Upper lobe of left lung (tissue), 6 donors: ENCODE measurements around the gene DCTN4. TPM values are rescaled to one million over a fixed set of nuclear protein-coding genes. Genes with fewer than 3 reads are reported as not detected.
A peak's percentile ranks its signal among the peaks of the same experiment; 100 is the strongest.

Experiments
- ATAC-seq, 2 donors: fragments of 200-7000 bp; cut with Tn5 transposase; one replicate each; pipeline ENCODE4 v1.9.1; 2022; ENCODE audit warnings: mild to moderate bottlenecking in 2 of 2, moderate library complexity in 2 of 2; ENCODE audit not compliant: low FRiP score in 2 of 2
- DNase-seq, 2 donors: peaks; one replicate each; pipeline ENCODE4 v3.0.0-alpha.2; 2019 to 2020
- H3K27ac ChIP-seq, 4 donors: fragments of 200-600 bp; sonication (generic); one replicate each; pipeline ENCODE4 v1.5.1; 2016 to 2019
- H3K27me3 ChIP-seq, 4 donors: fragments of 200-600 bp; sonication (generic); one replicate each; pipeline ENCODE4 v1.5.1; 2017 to 2019
- H3K36me3 ChIP-seq, 4 donors: fragments of 200-600 bp; sonication (generic); one replicate each; pipeline ENCODE4 v1.5.1; 2016 to 2019
- H3K4me1 ChIP-seq, 4 donors: fragments of 200-600 bp; sonication (generic); one replicate each; pipeline ENCODE4 v1.5.1; 2018 to 2019
- H3K4me3 ChIP-seq, 4 donors: fragments of 200-600 bp; sonication (generic); one replicate each; pipeline ENCODE4 v1.5.1; 2017 to 2019; ENCODE audit warnings: mild to moderate bottlenecking in 2 of 4, moderate library complexity in 1 of 4
- H3K9me3 ChIP-seq, 4 donors: fragments of 200-600 bp; sonication (generic); one replicate each; pipeline ENCODE4 v1.5.1; 2018 to 2019
- EP300 ChIP-seq, 4 donors: sonication (generic); formaldehyde crosslinking; IDR thresholded peaks; one replicate each; pipeline ENCODE4 v1.5.1; 2017; ENCODE audit warnings: antibody characterized with exemption in 4 of 4, control low read depth in 2 of 4
- POLR2A ChIP-seq, 4 donors: fragments of 450-650 bp; IDR thresholded peaks; one replicate each; pipeline ENCODE4 v1.5.1; 2016 to 2017; ENCODE audit warnings: antibody characterized with exemption in 4 of 4, mild to moderate bottlenecking in 2 of 4
- POLR2AphosphoS5 ChIP-seq, 2 donors: sonication (generic); formaldehyde crosslinking; IDR thresholded peaks; one replicate each; pipeline ENCODE4 v1.5.1; 2017; ENCODE audit warnings: antibody characterized with exemption in 2 of 2
- WGBS, 2 donors: methylation state at CpG; one replicate each; pipeline ENCODE4 v1.1.5; 2017 to 2018; 5-methylcytosine and 5-hydroxymethylcytosine counted together
- total RNA-seq, 6 donors: library from RNA; depleted of rRNA in 4 of 6; stranded (reverse); fragments of >200 nt in 4 of 6; gene quantifications; one replicate each; pipeline versions ENCODE4 v1.1.0 to v1.2.1, GENCODE V29; 2016 to 2021
- TF ChIP-seq, protein P1 (sequence below), 6 experiments: fragments of 450-650 bp in 4 of 6; fragments of 200-600 bp in 2 of 6; sonication (generic) in 2 of 6; IDR thresholded peaks; one replicate each; pipeline ENCODE4 v1.5.1; 2016 to 2019; ENCODE audit warnings: antibody characterized with exemption in 6 of 6
- donor health status: DM: no; HTN: no; CAD: no; lungs with moderate emphysema.
- donor health status: DM: no; HTN: yes; CAD: no; lungs with severe emphysema.

Gene DCTN4
- total RNA-seq, 6 donors from 2014 or later = 37.8 to 111 (median 71.4) TPM

DNA sequence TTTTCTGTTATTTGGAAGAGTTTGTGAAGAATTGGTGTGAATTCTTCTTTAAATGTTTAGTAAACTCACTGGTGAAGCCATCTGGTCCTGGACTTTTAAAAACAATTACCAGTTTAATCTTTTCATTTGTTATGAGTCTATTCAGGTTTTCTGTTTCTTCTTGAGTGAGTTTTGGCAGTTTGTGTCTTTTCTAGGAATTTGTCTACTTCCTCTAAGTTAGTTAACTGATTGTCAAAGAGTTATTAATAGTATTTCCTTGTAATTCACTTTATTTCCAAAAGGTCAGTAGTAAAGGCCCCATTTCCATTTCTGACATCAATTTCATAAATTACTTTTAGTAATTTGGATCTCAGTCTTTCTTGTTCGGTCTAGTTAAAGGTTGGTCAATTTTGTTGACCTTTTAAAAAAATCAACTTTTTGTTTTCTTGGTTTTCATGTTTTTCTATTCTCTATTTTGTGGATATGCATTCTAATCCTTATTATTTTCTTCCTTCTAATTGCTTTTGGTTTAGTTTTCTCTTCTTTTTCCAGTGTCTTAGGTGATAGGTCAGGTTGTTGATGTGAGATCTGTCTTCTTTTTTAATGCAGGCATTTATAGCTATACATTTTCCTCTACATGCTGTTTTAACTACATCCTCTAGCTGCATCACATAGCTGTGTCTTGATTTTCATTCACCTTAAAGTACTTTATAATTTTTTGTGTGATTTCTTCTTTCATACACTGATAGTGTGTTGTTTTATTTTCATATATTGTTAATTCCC lies 12.4 kb upstream of the DCTN4 start:
- no peaks in the 10 kb centered on the region for H3K27me3 ChIP-seq
- no peak overlapping the region for H3K4me3 ChIP-seq
- no peak for TF ChIP-seq EP300 (IDR thresholded peaks at IDR 0.05)

DNA sequence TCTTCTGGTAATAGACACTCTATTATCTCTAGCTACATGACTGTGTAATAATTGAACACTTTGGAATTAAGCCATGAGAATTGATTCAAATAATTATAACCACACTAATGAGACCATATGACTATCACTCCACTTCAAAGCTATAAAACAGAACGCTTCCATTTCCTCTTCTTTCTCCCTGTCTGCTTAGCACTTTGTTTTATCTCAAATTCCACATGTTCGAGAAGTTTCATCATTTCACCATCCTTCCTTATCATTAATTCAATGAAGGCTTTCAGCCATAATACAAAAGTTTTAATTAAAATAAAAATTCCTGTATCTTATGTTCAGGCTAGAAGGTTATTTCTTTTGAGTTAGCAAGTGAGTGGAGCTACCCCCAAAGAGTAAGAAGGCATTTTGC lies 7.4 kb upstream of the DCTN4 start:
- no peak overlapping the region for H3K4me3 ChIP-seq
- H3K36me3 ChIP-seq = no peaks in the 10 kb centered on the region
- H3K27me3 ChIP-seq = no peaks in the 10 kb centered on the region
- H3K27ac ChIP-seq = no peak overlapping the region
- 41 to 62% methylated on average over 2 of the region's 2 CpGs for WGBS, 2 donors
- no peak for ATAC-seq
- H3K4me1 ChIP-seq = peaks cover 0 to 11% (median 5%) of the 10 kb centered on the region in 4 donors
- no peaks in the 10 kb centered on the region for H3K9me3 ChIP-seq
- TF ChIP-seq POLR2AphosphoS5 (IDR thresholded peaks at IDR 0.05) (no peak), EP300 (IDR thresholded peaks at IDR 0.05) (no peak), POLR2A (IDR thresholded peaks at IDR 0.05) (no peak)
- TF ChIP-seq, protein P1, sequence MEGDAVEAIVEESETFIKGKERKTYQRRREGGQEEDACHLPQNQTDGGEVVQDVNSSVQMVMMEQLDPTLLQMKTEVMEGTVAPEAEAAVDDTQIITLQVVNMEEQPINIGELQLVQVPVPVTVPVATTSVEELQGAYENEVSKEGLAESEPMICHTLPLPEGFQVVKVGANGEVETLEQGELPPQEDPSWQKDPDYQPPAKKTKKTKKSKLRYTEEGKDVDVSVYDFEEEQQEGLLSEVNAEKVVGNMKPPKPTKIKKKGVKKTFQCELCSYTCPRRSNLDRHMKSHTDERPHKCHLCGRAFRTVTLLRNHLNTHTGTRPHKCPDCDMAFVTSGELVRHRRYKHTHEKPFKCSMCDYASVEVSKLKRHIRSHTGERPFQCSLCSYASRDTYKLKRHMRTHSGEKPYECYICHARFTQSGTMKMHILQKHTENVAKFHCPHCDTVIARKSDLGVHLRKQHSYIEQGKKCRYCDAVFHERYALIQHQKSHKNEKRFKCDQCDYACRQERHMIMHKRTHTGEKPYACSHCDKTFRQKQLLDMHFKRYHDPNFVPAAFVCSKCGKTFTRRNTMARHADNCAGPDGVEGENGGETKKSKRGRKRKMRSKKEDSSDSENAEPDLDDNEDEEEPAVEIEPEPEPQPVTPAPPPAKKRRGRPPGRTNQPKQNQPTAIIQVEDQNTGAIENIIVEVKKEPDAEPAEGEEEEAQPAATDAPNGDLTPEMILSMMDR (IDR thresholded peaks at IDR 0.05) = no peak
- DNase-seq = no peak

More for the DNA sequence above, 12.4 kb upstream of the DCTN4 start:
- 71 to 74% methylated on average over 1 of the region's 1 CpG for WGBS, 2 donors
- DNase-seq (no peak), ATAC-seq (no peak)
- no peak overlapping the region for H3K27ac ChIP-seq
- H3K9me3 ChIP-seq = no peaks in the 10 kb centered on the region
- H3K4me1 ChIP-seq = no peaks in the 10 kb centered on the region
- no peaks in the 10 kb centered on the region for H3K36me3 ChIP-seq

DNA sequence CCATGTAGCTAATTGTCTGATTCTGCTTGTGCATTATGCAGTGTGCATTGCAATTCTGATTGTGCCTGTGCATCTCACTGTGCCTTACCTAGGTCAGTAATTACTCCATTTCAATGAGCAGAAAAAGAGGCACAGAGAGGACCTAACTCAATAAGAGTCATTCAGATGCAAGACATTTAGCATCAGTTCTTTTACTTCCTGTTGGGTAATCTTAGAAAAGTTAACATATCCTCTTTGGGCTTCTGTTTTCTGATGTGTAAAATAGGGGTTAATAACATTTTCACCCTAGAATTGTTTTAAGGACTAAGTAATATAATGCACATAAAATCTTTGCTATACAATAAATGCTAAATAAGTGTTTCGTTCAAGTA lies 7.0 kb upstream of the DCTN4 start:
- WGBS, 2 donors = 91 to 93% methylated on average over 1 of the region's 1 CpG
- Histone ChIP-seq H3K4me3 (no peak overlapping the region), H3K27ac (peak overlapping the region in 1 of 4 donors; percentile 6), H3K4me1 (peaks cover 0 to 11% (median 5%) of the 10 kb centered on the region in 4 donors), H3K36me3 (no peaks in the 10 kb centered on the region), H3K9me3 (no peaks in the 10 kb centered on the region), H3K27me3 (no peaks in the 10 kb centered on the region)
- no peak for ATAC-seq
- no peak for DNase-seq
- TF ChIP-seq POLR2AphosphoS5 (IDR thresholded peaks at IDR 0.05) (no peak), POLR2A (IDR thresholded peaks at IDR 0.05) (no peak), EP300 (IDR thresholded peaks at IDR 0.05) (no peak)
- TF ChIP-seq, protein P1 (IDR thresholded peaks at IDR 0.05) = no peak

DNA sequence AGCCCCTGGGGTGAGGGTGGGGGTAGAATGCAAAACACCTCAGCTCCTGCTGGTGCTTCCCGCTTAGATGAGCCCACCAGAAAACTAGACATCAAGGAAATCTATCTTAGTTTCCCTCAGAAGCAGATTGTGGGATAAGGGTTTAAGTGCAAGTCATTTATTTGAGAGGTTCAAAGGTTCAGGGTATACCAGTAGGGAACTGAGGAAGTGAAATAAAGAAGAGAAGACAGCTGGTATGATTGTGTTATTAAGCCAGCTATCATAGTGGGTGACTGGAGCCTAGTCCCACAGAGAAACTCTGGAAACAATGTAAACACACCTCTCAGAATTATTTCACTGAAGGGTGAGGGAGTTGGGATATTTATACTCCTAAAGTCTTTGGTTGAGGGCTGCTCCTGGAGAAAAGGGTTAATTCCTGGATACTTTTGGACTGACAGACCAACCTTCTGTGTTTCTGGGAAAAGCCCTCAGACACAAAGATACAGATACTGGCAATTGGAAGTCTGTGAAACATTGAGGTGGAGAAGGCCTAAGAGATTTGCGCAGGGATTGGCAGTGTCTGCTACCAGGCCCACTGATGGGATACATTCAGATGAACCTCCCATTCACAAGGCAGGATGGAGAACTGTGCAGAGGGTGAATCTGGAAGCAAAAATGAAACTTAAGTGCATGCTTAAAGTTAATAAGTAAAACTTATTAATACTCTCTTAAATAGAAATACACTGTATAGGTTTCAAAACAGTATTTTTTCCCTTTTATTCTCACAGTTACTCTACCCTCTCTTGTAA lies 6.4 kb upstream of the DCTN4 start:
- Histone ChIP-seq H3K9me3 (no peaks in the 10 kb centered on the region), H3K27ac (peak overlapping the region in 3 of 4 donors; percentile 77 to 79 (median 77)), H3K4me1 (peaks cover 0 to 11% (median 5%) of the 10 kb centered on the region in 4 donors), H3K36me3 (no peaks in the 10 kb centered on the region), H3K27me3 (no peaks in the 10 kb centered on the region), H3K4me3 (no peak overlapping the region)
- peak; percentile 7 to 63 for ATAC-seq
- DNase-seq = no peak
- TF ChIP-seq POLR2AphosphoS5 (IDR thresholded peaks at IDR 0.05) = no peak
- TF ChIP-seq POLR2A (IDR thresholded peaks at IDR 0.05) = no peak
- TF ChIP-seq EP300 (IDR thresholded peaks at IDR 0.05) = no peak
- TF ChIP-seq, protein P1 (IDR thresholded peaks at IDR 0.05) = no peak
- 79 to 81% methylated on average over 2 of the region's 2 CpGs for WGBS, 2 donors

DNA sequence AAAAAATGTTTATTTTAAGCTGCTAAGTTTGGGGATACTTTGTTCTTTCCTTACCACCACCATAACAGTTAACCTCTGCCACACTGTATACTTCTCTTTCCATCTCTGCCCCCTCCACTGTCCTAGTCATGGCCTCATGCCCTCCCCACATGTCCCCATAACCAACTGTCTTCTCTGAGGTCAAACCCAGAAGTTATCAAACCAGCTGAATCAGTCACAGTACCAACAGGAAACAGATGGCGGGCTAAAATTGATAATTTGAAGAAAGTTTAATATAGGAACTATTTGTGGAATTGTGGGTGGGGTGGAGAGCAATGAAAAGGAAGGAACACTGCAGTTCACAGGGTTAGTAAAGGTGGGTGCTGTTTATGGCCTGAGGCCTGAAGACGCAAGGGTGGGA lies 5.7 kb upstream of the DCTN4 start:
- peak overlapping the region; percentile 63 to 79 (median 77) for H3K27ac ChIP-seq
- peaks cover 0 to 11% (median 5%) of the 10 kb centered on the region in 4 donors for H3K4me1 ChIP-seq

More for the DNA sequence above, 5.7 kb upstream of the DCTN4 start:
- Histone ChIP-seq H3K36me3 (no peaks in the 10 kb centered on the region), H3K9me3 (no peaks in the 10 kb centered on the region), H3K27me3 (no peaks in the 10 kb centered on the region), H3K4me3 (no peak overlapping the region)
- TF ChIP-seq, protein P1 (IDR thresholded peaks at IDR 0.05) = no peak
- TF ChIP-seq POLR2AphosphoS5 (IDR thresholded peaks at IDR 0.05) (no peak), EP300 (IDR thresholded peaks at IDR 0.05) (no peak), POLR2A (IDR thresholded peaks at IDR 0.05) (no peak)
- peak; percentile 66 for ATAC-seq
- no peak for DNase-seq
- 65 to 67% methylated on average over 2 of the region's 2 CpGs for WGBS, 2 donors
